HG03064 (cell line): ENCODE results near the gene DNM3.

Source experiments
- ATAC-seq: cut with Tn5 transposase; IDR thresholded peaks from one replicate; pipeline ENCODE4 v1.9.1; 2021; ENCODE audit warnings: low read depth; ENCODE audit not compliant: unreplicated experiment

The DNM3 gene

DNA sequence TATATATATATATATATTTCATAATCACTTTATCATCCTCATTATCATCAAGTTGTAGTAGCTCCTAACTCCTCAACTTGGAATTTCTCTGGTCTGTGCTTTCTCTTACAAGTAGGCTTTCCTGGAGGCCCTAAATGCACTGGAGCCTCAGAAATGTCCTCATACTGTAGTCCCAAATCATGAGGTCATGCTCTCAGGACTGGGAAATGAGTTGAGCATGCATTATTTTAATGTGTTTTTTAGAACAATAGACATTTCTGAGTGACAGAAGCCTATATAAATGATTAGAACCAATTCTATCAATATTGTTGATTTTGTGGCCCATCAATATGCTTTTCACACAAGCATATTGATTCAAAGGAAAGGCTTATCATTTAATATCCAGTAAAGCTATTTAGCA is 536.3 kb downstream of the DNM3 start:
- no peak for ATAC-seq

DNA sequence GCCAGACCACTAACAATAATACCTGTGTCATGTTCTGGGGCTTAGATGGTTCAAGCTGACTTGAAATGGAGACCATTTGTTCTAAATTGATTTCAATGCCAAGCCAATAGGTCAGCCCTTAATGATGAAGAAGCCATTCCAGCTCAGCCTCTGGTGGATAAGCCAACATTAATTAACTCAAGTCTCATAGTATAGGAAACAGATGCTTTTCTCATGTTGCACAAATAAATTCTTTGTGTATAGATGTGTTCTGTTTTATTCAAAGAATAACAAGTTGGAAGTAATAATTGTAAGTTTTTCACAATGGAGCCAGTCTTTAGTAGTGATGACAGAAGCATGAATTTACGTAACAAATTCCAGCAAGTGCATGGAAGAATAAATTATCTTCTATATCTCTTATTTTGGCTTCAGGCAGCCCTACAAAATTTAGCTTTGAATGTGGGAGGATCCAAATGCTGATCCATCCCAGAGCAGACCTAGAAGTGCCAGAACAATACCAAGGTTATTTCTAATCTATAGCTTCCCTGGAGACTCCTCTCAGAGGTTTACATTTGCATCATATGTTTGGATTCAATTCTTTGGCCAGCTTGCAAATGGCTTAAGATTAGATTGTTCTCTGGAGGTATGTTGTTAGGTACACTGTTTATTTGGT is 536.9 kb downstream of the DNM3 start:
- no peak for ATAC-seq

DNA sequence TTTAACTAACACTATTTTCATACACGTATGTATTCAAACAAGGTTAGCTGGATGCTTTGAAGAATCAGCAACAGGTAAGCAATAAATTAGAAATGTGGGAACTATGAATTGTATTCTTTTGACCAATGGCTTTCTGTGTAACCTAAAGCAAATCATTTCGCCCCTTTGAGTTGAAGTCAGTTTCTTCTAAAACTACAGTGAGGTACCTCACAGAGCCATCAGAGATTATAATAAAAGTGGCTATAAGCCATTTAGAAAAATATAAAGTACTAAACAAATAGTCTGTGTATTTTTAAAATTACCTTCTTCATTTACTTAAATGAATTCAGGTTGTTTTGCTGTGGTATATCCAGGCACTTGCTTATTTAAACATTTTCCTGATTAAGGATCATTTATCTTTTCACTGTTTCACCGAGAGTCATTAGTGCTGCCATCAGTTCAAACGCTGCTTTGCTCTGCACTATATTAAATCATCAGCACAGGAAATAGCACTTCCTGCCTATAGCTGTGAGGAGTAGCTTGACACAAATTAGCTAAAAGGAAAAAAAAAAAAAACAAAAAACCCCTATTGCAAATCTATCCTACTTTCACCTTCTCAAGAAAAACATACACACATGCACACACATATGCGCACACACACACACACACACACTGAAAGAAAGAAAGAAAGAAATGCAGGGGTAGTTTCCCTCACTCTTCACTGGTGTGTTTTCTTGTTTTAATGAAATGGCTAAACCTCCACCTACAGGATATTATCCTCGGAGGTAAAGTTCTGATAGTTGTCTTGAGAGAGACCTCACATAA is 539.3 kb downstream of the DNM3 start:
- ATAC-seq: peak; percentile 84

DNA sequence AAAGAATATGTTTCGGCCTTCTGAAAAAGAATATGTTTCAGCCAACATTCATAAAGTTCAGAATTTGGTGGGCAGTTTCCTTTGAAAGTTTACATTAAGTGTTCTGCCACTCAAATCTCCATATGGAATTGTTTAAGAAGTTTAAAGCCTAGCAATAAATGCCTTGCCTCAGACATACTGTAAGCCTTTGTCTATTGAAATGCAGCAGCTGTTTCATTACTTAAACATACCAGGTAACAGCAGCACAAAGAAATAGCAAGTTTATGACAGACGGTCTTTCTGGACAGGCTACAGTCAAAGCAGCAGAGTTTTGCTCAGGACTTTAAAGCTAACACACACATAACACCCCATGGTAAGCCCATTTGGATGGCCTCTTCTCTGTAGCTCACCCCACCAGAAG is 540.6 kb downstream of the DNM3 start:
- no peak for ATAC-seq

DNA sequence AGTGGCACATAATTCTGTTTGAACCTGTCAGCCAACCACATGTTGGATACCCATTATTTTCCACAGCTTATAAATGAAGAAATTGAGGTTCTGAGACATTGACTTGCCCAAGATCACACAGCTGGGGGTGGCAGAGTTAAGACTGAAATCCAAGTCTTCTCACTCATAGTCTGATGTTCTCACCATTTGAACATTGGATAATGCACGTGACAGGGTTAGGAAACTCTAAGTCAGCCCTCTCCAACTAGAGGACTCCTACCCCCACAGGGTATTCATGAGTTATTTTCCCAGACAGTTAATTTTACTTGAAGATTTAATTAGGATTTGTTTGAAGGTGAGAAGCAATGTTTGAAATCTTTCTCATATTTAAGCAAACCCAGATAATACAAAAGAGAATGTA is 541.1 kb downstream of the DNM3 start:
- ATAC-seq: no peak

DNA sequence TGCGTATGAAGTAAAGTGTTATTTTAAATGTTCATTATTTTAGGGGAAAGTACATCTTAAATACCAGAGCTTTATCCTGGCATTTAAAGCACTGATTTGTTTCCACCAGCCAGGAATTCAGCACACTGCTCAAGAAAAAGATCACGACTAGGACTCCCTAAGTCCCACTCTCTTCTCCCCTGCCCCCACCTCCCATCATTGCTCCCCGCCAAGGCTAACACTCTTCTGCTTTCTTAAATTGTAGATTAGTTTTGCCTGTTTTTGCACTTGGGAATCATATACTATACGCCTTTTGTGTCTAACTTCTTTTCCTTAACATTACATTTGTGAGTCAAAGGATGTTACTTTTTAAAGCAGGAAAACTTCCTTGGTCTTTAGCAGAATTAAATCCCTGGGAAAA is 541.7 kb downstream of the DNM3 start:
- no peak for ATAC-seq

DNA sequence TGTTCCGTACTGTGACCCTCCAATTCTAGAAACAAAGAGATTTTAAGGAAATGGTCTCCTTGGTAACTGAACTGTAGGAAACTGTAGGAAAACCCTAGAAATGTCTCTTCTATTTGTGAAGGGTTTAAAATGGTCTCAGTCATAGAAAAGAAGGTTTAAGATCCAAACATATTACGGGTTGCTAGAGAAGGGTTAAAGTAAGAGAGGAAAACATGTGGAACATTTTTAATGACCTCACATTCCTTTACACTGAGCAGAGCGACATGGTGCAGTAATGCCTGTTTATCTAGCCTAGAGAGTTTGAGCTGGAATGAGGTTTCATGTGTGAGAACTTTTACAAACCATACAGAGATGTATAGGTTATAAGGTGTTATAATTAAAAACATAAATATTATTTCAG is 542.2 kb downstream of the DNM3 start:
- no peak for ATAC-seq

DNA sequence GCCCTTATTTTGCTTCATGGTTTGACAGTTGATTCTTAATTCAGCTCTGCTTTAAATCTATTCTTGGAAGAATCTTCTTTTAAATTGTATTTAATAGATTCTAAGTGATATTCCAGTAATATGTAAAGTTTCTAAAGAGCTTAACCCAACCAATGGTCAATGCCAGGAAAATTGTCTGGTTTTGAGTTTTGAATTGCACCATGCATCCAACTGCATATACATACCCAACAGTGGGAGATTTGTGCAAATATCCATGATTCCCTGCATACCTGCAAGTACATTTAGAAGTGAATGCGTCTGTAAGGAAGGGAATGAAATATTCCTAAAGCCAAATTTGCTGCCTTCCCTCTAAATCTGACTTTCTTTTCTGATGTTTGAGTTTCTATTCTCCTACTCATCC is 543.4 kb downstream of the DNM3 start:
- no peak for ATAC-seq

DNA sequence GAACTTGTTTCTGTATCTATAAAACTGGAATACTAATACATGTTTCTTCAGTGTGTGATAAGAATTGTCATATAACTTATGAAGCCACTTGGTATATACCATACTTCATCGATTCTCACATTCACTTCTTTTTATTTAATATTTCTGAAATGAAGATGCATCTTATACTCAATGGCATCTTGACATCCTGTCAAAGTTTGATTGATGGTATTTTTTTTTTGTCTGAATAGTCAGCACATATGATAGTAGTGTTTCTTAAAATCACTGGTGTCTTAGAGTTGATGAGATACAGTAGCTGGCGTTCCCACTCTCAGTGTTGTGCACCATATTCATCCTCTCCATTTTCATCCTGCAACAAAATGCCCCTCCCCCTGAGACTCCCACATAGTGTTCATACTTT is 544.7 kb downstream of the DNM3 start:
- ATAC-seq: no peak

DNA sequence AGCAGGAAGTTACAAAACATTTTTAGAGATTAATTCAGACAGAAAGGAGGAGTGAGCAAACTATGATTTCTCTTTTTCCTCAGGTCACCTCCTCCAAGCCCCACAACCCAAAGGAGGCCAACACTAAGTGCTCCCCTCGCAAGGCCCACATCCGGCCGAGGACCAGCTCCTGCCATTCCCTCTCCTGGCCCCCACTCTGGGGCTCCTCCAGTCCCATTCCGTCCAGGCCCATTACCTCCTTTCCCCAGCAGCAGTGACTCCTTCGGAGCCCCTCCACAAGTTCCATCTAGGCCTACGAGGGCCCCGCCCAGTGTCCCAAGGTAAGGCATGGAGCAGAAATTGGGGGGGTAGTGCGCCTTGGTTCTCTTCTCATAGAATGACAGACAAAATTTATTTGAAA is 547.2 kb downstream of the DNM3 start:
- ATAC-seq: no peak

DNA sequence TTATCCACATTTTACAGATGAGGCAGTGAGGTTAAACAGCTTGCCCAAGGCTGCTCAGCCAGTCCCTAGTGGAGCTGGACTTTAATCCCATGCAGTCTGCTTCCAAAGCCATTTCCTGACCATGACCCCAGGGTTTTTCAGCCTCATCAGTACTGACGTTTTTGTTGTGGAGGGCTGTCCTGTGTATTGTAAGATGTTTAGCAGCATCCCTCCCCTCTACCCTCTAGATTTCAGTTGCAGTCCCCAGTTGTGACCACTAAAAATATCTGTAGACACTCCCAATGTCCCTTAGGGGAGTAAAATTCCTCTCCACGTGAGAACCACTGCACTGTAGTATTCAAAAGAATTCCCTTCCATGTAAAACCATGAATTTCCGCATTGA is 549.0 kb downstream of the DNM3 start:
- ATAC-seq: no peak

DNA sequence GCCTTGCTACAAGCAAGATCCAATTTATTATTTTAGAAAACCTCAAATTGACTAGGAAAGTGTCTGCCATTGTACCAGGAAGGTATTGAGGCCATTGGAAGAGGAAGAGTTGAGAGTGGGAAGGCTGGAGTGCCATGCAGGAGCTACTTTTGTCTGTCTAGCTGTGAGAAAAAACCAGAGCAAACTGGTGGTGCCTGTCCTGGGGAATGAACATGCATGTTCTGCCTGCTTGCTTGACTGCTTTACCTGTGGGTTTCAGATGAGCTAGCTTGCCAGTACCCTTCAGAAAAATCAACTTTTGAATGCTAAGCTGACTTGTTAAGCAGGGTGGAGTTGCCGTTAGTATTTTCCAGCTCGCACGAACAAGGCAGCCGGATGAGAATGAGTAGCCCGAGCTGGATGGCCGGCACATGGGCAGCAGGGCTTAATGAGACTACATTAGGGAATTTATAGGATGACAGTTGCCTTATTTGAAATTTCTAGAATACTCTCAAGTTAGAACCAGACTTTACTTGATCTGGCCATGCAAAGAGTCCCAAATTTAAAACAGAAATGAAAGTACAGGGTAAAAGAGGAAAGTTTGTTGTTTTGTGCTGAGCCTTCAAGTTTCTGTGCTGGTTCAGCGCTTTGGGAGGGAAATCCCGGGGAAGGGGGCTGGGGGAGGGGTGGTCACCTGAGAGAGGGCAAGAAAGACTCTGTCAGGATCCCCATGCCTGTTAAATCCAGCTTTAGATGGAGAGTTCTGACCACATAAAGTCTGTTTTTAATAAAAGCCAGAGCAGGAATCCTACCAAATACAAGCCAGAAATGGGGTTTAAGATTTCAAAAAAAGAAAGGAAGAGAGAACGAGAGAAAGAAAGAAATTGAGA is 549.6 kb downstream of the DNM3 start:
- peak; percentile 66 for ATAC-seq

DNA sequence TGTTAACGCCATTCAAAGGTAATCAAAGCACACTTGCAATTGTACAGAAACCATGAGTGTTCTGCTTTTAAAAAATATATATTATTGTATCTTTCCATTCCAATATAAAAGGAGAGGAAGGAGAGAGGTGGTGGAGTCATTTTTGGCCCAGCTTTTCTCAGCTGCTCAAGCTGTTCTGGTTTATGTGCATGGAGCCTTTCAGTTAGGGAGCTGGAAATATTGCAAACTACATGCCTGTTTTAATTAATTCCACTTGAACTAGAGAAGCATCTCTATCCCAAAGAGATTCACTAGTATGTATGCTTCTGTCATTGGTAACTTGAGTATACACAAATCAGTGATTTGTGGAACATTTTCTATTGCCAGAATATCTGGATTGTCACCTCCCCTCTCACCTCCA is 550.7 kb downstream of the DNM3 start:
- no peak for ATAC-seq

DNA sequence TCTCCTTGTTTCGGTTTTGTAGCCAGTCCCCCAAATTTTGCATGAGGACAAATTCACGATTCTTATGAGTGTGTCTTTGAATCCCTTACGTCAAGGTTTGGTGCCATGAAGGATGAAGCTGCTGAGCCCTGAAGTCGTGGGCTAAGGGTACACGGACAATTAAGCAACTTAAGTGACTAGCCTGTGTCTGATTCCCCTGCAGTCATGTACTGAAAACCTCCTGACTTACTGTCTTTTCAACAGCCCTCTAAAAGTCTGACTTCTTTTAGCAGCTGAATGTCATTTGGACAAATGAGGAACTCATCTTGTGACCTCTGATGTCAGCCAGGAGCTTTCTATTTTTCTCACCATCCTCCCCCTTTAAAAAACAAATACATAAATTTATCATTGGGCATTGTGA is 552.1 kb downstream of the DNM3 start:
- ATAC-seq: no peak

DNA sequence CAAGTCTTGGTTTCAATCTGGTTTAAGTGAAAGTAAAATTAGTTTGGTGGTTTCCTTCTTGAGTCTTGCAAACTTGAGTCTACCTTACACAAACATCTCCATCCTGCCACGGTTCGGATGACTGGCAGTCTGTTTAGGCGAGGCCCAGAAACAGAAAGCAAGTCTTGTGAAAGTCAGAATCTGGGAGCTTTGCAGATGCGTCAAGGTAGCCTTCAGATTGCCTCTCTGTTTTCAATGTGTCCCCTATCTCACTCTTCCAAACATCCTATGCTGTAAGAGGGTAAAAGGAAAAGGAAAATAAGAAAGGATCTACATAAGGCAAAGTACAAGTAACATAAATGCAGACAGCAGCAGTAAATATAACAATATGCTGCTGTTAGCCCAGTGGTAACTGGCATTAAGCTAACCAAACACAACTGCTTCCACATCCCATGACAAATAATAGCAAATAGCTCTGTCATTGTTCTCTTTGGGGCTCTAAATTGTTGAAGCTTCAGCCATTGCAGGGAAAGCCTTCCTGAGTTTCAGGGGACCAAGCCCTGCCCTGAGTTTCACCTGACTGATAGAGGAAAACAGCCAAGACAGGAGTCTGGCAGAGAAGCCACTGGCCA is 552.9 kb downstream of the DNM3 start:
- ATAC-seq: peak; percentile 70

DNA sequence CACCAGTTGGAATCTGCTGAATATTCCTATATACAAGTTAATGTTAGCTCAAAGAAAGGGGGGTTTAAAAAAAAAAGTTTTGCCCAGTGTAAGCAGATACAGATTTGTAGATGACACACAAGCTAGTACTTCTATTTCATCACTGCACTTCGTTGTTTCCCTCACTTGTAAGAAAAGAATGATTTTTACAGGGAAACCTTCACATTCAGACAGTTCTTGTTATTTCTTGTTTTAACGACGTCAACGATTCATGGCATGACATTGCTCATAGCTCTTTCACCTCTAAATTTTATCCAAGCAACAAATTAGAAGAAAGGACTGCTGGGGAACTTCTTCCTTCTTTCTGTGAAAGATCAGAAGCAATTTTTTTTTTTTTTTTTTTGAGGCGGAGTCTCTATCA is 553.5 kb downstream of the DNM3 start:
- no peak for ATAC-seq

DNA sequence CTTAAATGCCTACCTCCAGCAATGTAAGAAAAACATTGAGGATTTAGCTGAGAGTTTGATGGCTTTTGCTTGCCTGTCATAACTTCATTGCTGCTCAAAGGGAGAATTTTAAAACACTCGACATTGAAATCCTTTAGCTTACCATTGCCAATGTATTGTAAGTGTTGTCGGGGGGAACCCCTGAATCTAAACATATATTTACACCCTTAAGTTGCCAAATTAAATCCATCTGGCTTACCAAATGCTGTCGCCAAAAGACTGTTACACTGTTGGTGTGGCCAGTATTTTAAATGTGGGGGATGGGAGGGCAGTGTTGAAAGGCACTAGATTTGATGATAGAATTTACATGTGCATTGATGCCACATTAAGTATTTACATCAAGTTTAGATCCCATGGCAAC is 554.3 kb downstream of the DNM3 start:
- no peak for ATAC-seq

DNA sequence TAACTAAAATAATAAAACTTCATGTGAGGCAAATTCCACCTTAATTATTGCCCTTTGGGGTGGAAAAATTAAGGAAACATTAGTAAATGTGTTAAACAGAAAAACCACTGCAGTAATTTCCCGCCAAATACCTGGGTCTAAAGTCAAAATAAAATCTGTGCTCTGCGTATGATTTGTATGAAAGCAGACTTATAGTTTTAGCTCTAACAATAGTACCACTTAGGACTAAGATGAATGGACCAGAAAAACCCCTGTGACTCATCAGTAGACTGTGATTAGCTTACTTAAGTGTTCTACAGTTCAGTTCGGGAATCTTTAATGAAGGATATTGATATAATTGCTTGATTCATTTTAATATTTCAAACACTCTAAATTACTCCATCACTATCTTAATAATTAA is 555.9 kb downstream of the DNM3 start:
- ATAC-seq: no peak

DNA sequence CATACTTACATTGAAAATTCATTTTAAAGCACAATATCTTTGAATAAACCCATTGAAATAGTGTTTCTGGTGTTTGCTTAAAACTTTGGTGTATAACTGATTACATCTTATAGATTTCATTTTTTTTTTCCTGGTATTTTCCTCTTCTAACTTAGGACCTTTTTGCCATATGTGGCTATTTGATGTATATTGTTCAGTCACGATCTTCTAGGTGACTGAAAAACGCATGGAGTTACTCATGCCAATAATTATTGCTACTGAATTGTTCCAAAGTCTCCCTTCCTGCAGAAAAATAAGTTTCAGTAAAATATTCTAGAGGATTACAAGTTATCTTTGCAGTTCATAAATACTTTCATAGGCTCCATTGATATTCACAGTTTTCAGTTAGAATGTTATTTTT is 556.3 kb downstream of the DNM3 start:
- ATAC-seq: no peak

DNA sequence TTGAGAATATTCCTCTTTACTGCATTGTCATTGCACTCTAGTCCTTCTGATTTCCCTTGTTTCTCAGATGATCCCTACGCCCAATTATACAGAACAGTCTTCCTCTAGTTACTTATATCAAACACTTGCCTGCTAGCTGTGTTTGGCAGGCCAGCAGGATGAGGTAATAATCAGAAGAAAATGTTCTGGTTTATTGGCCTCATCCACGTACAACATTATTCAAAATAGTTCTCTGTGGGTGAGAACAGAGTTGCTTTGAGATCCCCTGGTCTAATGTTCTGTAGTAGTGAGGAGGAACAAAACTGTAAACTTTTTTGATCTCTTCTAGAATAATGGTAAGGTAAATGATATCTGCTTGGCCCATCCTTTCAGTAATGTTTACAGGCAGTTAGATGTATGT is 556.9 kb downstream of the DNM3 start:
- ATAC-seq: no peak
